SJCRH30 (cell line): ENCODE results near the gene NLRP1. TPM values are rescaled to one million over a fixed set of nuclear protein-coding genes. Genes with fewer than 3 reads are reported as not detected.
A peak's percentile ranks its signal among the peaks of the same experiment; 100 is the strongest.

Experiments used
- DNase-seq, 2 experiments: peaks; one replicate each; pipeline ENCODE4 v3.0.0-alpha.2; 2015 to 2020
- H3K27ac ChIP-seq: fragments of 250-450 bp; sonication (Bioruptor Pico); 2 replicates; pipeline ENCODE4 v1.5.1; 2020; ENCODE audit warnings: mild to moderate bottlenecking, moderate library complexity
- H3K27me3 ChIP-seq: fragments of 250-450 bp; sonication (Bioruptor Pico); 2 replicates; pipeline ENCODE4 v1.5.1; 2020; ENCODE audit warnings: mild to moderate bottlenecking, moderate library complexity
- H3K36me3 ChIP-seq: fragments of 250-450 bp; sonication (Bioruptor Pico); 2 replicates; pipeline ENCODE4 v1.5.1; 2020; ENCODE audit warnings: mild to moderate bottlenecking, moderate library complexity
- H3K4me1 ChIP-seq: fragments of 250-450 bp; sonication (Bioruptor Pico); 2 replicates; pipeline ENCODE4 v1.5.1; 2020; ENCODE audit warnings: mild to moderate bottlenecking, moderate library complexity
- H3K4me3 ChIP-seq: fragments of 250-450 bp; sonication (Bioruptor Pico); 2 replicates; pipeline ENCODE4 v1.5.1; 2020; ENCODE audit warnings: mild to moderate bottlenecking, moderate library complexity
- H3K9me3 ChIP-seq: fragments of 250-450 bp; sonication (Bioruptor Pico); replicated peaks from 2 replicates; pipeline ENCODE4 v1.5.1; 2020; ENCODE audit warnings: mild to moderate bottlenecking, moderate library complexity
- total RNA-seq: library from RNA; depleted of rRNA; stranded (reverse); fragments of >200 nt; shearing (Covaris generic); gene quantifications from 2 replicates; pipeline ENCODE4 v1.2.3, GENCODE V29; 2014

NLRP1 gene
- total RNA-seq, 1 experiment from 2014 or later, result 19.1 TPM

- H3K36me3 ChIP-seq, result no peaks in the 10 kb centered on the region
- peak; percentile 92 to 93 for DNase-seq
- no peaks in the 10 kb centered on the region for H3K4me1 ChIP-seq
- no peaks in the 10 kb centered on the region for H3K9me3 ChIP-seq
- no peak overlapping the region for H3K27ac ChIP-seq
- H3K4me3 ChIP-seq, result peak overlapping the region; percentile 65
- H3K27me3 ChIP-seq, result no peaks in the 10 kb centered on the region
These were observed 83.5 kb downstream of the NLRP1 start for GRCh38 chr17:5500589-5501391.

DNA sequence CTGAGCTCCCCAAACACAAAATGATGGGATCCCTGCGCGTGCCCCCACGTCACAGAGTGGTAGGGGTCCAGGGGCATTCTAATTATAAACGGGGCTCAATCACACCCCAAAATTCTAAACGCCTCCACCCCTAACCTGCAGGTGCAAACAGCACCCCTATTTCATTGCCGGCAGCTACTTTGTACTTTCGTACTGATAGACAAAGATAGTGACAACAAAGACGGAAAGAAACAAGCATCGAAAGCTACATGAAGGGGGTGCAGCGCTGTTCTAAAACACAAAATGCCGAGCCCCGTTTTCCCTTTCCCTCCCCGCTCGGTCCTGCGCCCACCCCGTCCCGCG, 84.1 kb downstream of the NLRP1 start:
- no peaks in the 10 kb centered on the region for H3K4me1 ChIP-seq
- H3K4me3 ChIP-seq, result peak overlapping the region; percentile 65
- H3K27me3 ChIP-seq, result no peaks in the 10 kb centered on the region
- no peaks in the 10 kb centered on the region for H3K36me3 ChIP-seq
- H3K9me3 ChIP-seq, result no peaks in the 10 kb centered on the region
- no peak for DNase-seq
- H3K27ac ChIP-seq, result no peak overlapping the region

DNA sequence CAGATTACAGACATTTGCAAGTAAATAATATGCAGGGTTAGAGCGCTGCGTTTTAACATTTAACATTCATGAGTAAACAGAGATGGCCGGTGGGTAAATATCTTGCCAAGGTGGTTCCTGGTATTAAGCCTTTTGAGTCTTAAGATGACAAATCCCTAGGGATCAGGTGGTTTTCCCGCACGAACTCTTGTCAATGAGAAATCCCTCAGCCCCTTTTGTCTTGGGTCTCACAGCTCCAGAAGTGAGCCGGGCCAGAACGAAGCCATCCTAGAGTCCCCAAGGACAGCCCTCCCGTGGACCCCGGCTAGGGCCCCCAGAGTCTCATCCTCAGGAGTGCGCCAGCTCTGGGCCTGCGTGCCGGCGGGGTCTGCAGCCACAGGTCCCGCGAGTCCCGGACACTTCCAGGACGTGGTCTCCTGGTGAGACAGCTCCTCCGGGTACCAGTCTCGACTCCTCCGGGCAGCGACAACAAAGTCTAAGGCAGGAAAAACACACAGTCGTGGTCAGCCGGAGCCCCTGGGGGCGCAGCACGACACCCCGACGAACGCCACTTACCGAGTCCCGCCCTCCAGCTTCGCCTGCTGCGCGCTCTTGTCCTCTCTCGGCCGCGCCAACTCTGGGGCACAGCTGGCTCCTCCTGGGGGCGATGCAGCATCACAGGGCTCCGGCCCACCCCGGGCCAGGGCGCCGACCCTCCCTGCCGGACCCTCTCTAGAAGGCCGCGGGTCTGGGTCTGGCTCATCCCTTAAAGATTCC, 84.7 kb downstream of the NLRP1 start:
- H3K27ac ChIP-seq, result no peak overlapping the region
- no peaks in the 10 kb centered on the region for H3K36me3 ChIP-seq
- no peak for DNase-seq

DNA sequence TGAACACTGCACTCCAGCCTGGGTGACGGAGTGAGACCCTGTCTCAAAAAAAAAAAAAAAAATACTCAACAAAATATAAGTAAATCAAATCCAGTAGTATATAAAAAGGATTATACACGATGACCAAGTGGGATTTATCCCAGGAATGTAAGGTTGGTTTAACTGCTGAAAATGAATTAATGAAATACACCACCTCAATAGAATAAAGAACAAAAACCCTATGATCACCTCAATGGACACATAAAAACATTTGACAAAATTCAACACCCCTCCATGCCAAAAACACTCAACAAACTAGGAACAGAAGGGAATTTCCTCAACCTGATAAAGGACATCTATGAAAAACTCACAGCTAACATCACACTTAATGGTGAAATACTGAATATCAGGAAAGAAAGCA, 91.3 kb downstream of the NLRP1 start:
- H3K9me3 ChIP-seq, result peaks cover 4% of the 10 kb centered on the region
- DNase-seq, result no peak

More for the DNA sequence above, 84.7 kb downstream of the NLRP1 start:
- no peaks in the 10 kb centered on the region for H3K27me3 ChIP-seq
- no peaks in the 10 kb centered on the region for H3K9me3 ChIP-seq
- peak overlapping the region; percentile 65; the same call in 1 of the 2 replicates for H3K4me3 ChIP-seq
- no peaks in the 10 kb centered on the region for H3K4me1 ChIP-seq

DNA sequence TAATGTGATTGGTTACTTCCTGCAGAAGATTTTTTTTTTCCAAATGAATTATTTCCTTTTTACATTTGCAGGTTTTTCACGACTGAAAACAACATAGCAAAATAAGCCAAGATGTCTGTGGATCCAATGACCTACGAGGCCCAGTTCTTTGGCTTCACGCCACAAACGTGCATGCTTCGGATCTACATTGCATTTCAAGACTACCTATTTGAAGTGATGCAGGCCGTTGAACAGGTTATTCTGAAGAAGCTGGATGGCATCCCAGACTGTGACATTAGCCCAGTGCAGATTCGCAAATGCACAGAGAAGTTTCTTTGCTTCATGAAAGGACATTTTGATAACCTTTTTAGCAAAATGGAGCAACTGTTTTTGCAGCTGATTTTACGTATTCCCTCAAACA, 95.6 kb downstream of the NLRP1 start:
- DNase-seq, result no peak
- Histone ChIP-seq H3K27me3 (no peaks in the 10 kb centered on the region), H3K9me3 (peaks cover 4% of the 10 kb centered on the region), H3K4me3 (no peak overlapping the region), H3K36me3 (peaks cover 45% of the 10 kb centered on the region), H3K27ac (no peak overlapping the region), H3K4me1 (peaks cover 3% of the 10 kb centered on the region; the same call in 1 of the 2 replicates)

More for the DNA sequence above, 91.3 kb downstream of the NLRP1 start:
- no peaks in the 10 kb centered on the region for H3K27me3 ChIP-seq
- no peak overlapping the region for H3K27ac ChIP-seq
- no peaks in the 10 kb centered on the region for H3K4me1 ChIP-seq
- H3K36me3 ChIP-seq, result peaks cover 27% of the 10 kb centered on the region
- H3K4me3 ChIP-seq, result no peak overlapping the region

DNA sequence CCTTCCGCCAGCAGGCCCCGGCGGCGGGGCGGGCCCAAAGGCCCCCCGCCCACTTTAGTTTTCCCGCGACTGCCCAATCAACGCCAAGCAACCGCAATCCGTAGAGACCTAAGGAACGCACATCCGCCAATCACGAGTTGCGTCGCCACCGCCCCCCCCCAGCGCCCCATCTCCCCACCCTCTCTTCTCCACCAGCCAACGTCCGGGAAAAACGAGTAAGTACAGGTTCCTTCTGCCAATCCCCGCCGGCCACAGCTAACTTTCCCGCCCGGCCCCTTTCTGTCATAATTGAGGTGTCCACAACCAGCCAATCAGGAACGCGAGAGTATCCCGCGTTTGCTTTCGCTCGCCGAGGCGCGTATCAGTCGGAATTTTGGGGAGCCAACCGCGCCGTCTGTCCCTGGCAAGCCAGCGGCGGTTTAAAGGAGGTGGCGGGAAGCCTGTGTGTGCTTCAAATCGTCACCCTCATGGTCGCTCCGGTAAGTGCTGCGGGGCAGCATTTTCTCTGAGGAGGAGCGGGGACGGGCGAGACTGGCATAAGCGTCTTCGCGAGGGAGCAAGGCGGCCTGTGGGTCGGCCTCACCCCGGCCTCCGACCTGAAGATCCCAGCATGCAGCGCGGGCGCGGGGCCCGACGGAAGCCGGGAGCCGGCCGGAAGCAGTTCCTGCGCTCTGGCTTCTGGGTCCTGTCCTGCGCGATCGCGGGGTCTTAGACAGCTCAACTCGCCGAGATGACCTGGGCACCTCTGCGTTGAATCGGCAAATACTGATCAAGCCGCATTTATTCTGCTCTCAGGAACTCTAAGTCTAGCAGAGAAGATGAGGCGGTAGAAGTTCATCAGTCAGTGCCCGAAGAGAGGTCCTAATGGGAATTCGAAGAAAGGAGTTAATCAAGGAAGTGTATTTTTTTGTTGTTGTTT, 97.8 kb downstream of the NLRP1 start, which contains the start of gene MIS12:
Gene MIS12 (plus strand): TSS at position 361 of the 919 bp plus-strand sequence. CDS start 2,297 bp downstream, outside the sequence.
- Histone ChIP-seq H3K4me1 (peaks cover 3% of the 10 kb centered on the region; the same call in 1 of the 2 replicates), H3K4me3 (peak within 1 kb of the TSS; percentile 99), H3K9me3 (no peaks in the 10 kb centered on the region), H3K27ac (peak within 1 kb of the TSS; percentile 99), H3K27me3 (no peaks in the 10 kb centered on the region), H3K36me3 (peaks cover 54% of the 10 kb centered on the region)
- peak; percentile 97 for DNase-seq

GRCh38 chr17:5485270-5486205, 98.8 kb downstream of the NLRP1 start, which contains the start of gene DERL2:
Gene DERL2 (minus strand): TSS chr17:5486178. CDS start chr17:5486161, 17 bp downstream.
- Histone ChIP-seq H3K27ac (peak within 1 kb of the TSS; percentile 99), H3K36me3 (peaks cover 56% of the 10 kb centered on the region), H3K4me3 (peak within 1 kb of the TSS; percentile 99), H3K27me3 (no peaks in the 10 kb centered on the region), H3K4me1 (peaks cover 3% of the 10 kb centered on the region; the same call in 1 of the 2 replicates), H3K9me3 (no peaks in the 10 kb centered on the region)
- peak; percentile 57 to 60 for DNase-seq

DNA sequence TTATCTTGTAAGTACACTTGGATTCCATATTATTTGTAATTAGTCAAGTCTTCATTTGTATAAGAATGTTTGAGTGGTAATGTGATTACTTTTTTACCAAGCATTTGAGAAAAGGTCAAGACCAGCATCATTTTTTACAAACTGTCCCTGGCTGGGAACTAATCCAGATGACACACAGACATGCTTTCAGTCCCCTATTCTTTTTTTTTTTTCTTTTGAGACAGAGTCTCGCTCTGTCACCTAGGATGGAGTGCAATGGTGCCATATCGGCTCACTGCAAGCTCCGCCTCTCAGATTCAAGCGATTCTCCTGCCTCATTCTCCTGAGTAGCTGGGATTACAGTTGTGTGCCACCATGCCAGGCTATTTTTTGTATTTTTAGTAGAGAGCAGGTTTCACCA, 102.9 kb downstream of the NLRP1 start:
- Histone ChIP-seq H3K4me3 (no peak overlapping the region), H3K9me3 (no peaks in the 10 kb centered on the region), H3K4me1 (peaks cover 3% of the 10 kb centered on the region; the same call in 1 of the 2 replicates), H3K27me3 (no peaks in the 10 kb centered on the region), H3K27ac (no peak overlapping the region), H3K36me3 (peaks cover 54% of the 10 kb centered on the region)
- DNase-seq, result no peak

- H3K27me3 ChIP-seq, result no peaks in the 10 kb centered on the region
- peaks cover 55% of the 10 kb centered on the region for H3K36me3 ChIP-seq
- H3K4me3 ChIP-seq, result no peak overlapping the region
- no peaks in the 10 kb centered on the region for H3K9me3 ChIP-seq
- no peak overlapping the region for H3K27ac ChIP-seq
- H3K4me1 ChIP-seq, result peaks cover 3% of the 10 kb centered on the region; the same call in 1 of the 2 replicates
- no peak for DNase-seq
These were observed 103.3 kb downstream of the NLRP1 start for GRCh38 chr17:5480962-5481361.

- DNase-seq, result no peak
- H3K36me3 ChIP-seq, result peaks cover 54% of the 10 kb centered on the region
- no peak overlapping the region for H3K27ac ChIP-seq
- no peak overlapping the region for H3K4me3 ChIP-seq
- no peaks in the 10 kb centered on the region for H3K27me3 ChIP-seq
- no peaks in the 10 kb centered on the region for H3K9me3 ChIP-seq
- no peaks in the 10 kb centered on the region for H3K4me1 ChIP-seq
These were observed 105.3 kb downstream of the NLRP1 start for GRCh38 chr17:5478992-5479391.

- H3K36me3 ChIP-seq, result peaks cover 28% of the 10 kb centered on the region
These were observed 110.4 kb downstream of the NLRP1 start for GRCh38 chr17:5473906-5474305.

DNA sequence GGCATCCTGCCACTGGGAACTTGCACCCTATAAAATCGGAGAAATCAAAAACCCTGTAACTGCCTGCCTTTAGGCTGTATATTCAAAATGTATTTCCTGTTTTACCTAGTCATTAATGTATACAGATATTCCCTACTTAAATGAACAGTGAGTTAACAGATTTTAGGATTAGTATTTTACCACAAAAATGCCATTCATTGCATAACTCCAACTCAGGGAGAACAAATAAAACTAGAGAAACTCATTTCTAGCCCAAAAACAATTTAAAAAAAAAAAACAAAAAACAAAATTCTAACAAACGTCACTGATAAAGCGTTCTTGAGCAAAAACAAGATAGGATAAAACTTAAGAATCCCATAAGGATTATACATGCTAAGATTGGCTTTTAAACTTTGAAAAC, 111.8 kb downstream of the NLRP1 start:
- no peaks in the 10 kb centered on the region for H3K9me3 ChIP-seq
- H3K4me1 ChIP-seq, result no peaks in the 10 kb centered on the region
- no peak for DNase-seq
- H3K27ac ChIP-seq, result no peak overlapping the region
- peaks cover 16% of the 10 kb centered on the region for H3K36me3 ChIP-seq
- no peak overlapping the region for H3K4me3 ChIP-seq
- H3K27me3 ChIP-seq, result no peaks in the 10 kb centered on the region

More at GRCh38 chr17:5473906-5474305, 110.4 kb downstream of the NLRP1 start:
- DNase-seq, result peak in 1 of 2 experiments; percentile 17
- no peaks in the 10 kb centered on the region for H3K9me3 ChIP-seq
- no peak overlapping the region for H3K27ac ChIP-seq
- H3K4me3 ChIP-seq, result no peak overlapping the region
- no peaks in the 10 kb centered on the region for H3K4me1 ChIP-seq
- H3K27me3 ChIP-seq, result no peaks in the 10 kb centered on the region

DNA sequence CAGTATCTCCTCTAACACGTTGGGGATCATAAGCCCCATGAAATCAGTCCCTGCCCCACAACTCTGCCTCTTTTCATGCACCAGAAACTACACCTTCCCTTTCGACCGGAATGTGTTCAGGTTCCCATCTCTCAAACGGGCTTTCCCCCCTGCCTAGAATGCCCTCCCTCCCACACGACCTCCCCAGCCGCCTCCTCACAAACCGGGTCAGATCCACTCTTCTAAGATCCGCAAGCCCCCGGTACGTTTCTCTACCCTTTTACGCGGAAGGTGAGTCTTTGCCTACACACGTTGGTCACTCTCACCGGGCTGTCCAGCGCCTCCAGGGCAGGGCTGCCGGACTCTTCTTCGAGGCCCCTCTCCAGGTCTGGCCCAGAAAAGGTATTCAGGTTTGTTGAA, 116.2 kb downstream of the NLRP1 start:
- peak; percentile 3 to 16 for DNase-seq
- Histone ChIP-seq H3K4me3 (peak overlapping the region; percentile 80), H3K9me3 (no peaks in the 10 kb centered on the region), H3K27ac (peak overlapping the region; percentile 47), H3K27me3 (no peaks in the 10 kb centered on the region), H3K36me3 (no peaks in the 10 kb centered on the region; the same call in 1 of the 2 replicates), H3K4me1 (no peaks in the 10 kb centered on the region)
